Measurements from ENCODE around the gene C1QTNF1.

Gene C1QTNF1

GRCh38 chr17:79051306-79051705, 27.3 kb downstream of the C1QTNF1 start:
- H3K4me3 ChIP-seq (replicated peaks; ENCODE audit: insufficient read depth, low read length) = no peak overlapping the region
- H3K27me3 ChIP-seq (ENCODE audit: insufficient read depth, poor library complexity, severe bottlenecking) = no peaks in the 10 kb centered on the region
- DNase-seq (ENCODE audit: low read depth in 1 of 2, low spot score in 1 of 2) = no peak
- no peak for TF ChIP-seq POLR2AphosphoS5 (IDR thresholded peaks at IDR 0.05; ENCODE audit: low read depth)
- no peak for TF ChIP-seq GABPA (IDR thresholded peaks at IDR 0.05; ENCODE audit: low read depth)
- no peak for TF ChIP-seq CTCF (IDR thresholded peaks at IDR 0.05; ENCODE audit: insufficient read depth, low read length)
- no peak for TF ChIP-seq SPI1 (IDR thresholded peaks at IDR 0.05; ENCODE audit: borderline replicate concordance, low read depth)
- TF ChIP-seq REST (IDR thresholded peaks at IDR 0.05; ENCODE audit: insufficient replicate concordance, low read depth) = no peak
- H3K27ac ChIP-seq (replicated peaks) = no peak overlapping the region

- no peaks in the 10 kb centered on the region for H3K27me3 ChIP-seq (ENCODE audit: insufficient read depth, poor library complexity, severe bottlenecking)
These were observed 28.2 kb downstream of the C1QTNF1 start for GRCh38 chr17:79052131-79052530.

GRCh38 chr17:79053251-79053925, 29.4 kb downstream of the C1QTNF1 start:
- Histone ChIP-seq H3K4me3 (replicated peaks; ENCODE audit: insufficient read depth, low read length) (no peak overlapping the region), H3K27ac (replicated peaks) (no peak overlapping the region), H3K27me3 (ENCODE audit: insufficient read depth, poor library complexity, severe bottlenecking) (no peaks in the 10 kb centered on the region)
- no peak for DNase-seq (ENCODE audit: low read depth in 1 of 2, low spot score in 1 of 2)
- TF ChIP-seq POLR2AphosphoS5 (IDR thresholded peaks at IDR 0.05; ENCODE audit: low read depth) = no peak
- no peak for TF ChIP-seq SPI1 (IDR thresholded peaks at IDR 0.05; ENCODE audit: borderline replicate concordance, low read depth)
- TF ChIP-seq REST (IDR thresholded peaks at IDR 0.05; ENCODE audit: insufficient replicate concordance, low read depth) = no peak
- TF ChIP-seq CTCF (IDR thresholded peaks at IDR 0.05; ENCODE audit: insufficient read depth, low read length) = no peak
- no peak for TF ChIP-seq GABPA (IDR thresholded peaks at IDR 0.05; ENCODE audit: low read depth)

More at GRCh38 chr17:79052131-79052530, 28.2 kb downstream of the C1QTNF1 start:
- TF ChIP-seq REST (IDR thresholded peaks at IDR 0.05; ENCODE audit: insufficient replicate concordance, low read depth) = no peak
- no peak for TF ChIP-seq POLR2AphosphoS5 (IDR thresholded peaks at IDR 0.05; ENCODE audit: low read depth)
- no peak for TF ChIP-seq GABPA (IDR thresholded peaks at IDR 0.05; ENCODE audit: low read depth)
- DNase-seq (ENCODE audit: low read depth in 1 of 2, low spot score in 1 of 2) = no peak
- Histone ChIP-seq H3K4me3 (replicated peaks; ENCODE audit: insufficient read depth, low read length) (no peak overlapping the region), H3K27ac (replicated peaks) (no peak overlapping the region)
